HG02884 (cell line): ENCODE results near the gene LALBA.
"Not testable (repeated sequence)": the region's sequence is repeated elsewhere in the genome, so short reads cannot be mapped to it uniquely, and the experiment has no call there.

ENCODE experiments used
- ATAC-seq: cut with Tn5 transposase; IDR thresholded peaks from one replicate; pipeline ENCODE4 v1.9.1; 2021; ENCODE audit warnings: mild to moderate bottlenecking, moderate library complexity; ENCODE audit not compliant: unreplicated experiment

LALBA gene

DNA sequence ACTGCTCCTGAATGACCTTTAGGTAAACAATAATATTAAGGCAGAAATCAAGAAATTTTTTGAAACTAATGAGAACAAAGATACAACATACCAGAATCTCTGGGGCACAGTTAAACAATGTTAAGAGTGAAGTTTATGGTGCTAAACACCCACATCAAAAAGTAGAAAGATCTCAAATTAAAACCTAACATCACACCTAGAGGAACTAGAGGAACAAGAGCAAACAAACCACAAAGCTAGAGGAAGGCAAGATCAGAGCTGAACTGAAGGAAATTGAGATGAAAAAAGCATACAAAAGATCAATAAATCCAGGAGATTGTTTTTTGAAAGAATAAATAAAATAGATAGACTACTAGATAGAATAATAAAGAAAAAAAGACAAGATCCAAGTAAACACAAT, 37.2 kb downstream of the LALBA start:
- no peak for ATAC-seq

GRCh38 chr12:48527891-48528670, 41.8 kb downstream of the LALBA start:
- no peak for ATAC-seq

GRCh38 chr12:48525332-48525731, 44.5 kb downstream of the LALBA start, which contains the start of gene OR8S1:
OR8S1 (plus strand) TSS chr12:48525632; CDS start chr12:48525632, 0 bp downstream.
- no peak for ATAC-seq

- ATAC-seq, result not testable (repeated sequence)
Observed at GRCh38 chr12:48520381-48520780, 49.5 kb downstream of the LALBA start.
